ENCODE data around the gene RANBP17. TPM values are rescaled to one million over a fixed set of nuclear protein-coding genes. Genes with fewer than 3 reads are reported as not detected.

Gene RANBP17
- total RNA-seq, 1 donor from 2014 or later = 15.7 TPM

DNA sequence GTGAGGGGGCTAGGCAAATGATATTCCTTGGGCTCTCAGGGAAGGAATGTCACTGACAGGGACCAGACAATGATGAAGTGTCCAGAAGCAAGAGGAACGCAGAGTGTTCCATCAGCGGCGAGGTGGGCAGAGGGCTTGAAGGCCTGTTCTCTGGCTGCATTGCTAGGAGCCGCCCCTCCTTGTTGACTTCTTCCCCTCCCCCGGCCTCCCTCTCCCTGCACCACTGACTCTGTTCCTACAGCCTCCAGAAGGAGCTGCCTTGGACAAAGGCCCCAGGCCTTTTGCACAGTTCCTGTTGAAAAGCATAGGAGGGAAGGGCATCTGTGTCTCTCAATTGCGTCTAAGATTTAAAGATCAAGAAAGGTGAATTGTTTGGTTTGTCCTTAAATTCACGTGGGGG is 459.6 kb downstream of the RANBP17 start:
- no peak for DNase-seq (ENCODE audit: extremely low spot score, unreplicated experiment)
- TF ChIP-seq, protein P1, sequence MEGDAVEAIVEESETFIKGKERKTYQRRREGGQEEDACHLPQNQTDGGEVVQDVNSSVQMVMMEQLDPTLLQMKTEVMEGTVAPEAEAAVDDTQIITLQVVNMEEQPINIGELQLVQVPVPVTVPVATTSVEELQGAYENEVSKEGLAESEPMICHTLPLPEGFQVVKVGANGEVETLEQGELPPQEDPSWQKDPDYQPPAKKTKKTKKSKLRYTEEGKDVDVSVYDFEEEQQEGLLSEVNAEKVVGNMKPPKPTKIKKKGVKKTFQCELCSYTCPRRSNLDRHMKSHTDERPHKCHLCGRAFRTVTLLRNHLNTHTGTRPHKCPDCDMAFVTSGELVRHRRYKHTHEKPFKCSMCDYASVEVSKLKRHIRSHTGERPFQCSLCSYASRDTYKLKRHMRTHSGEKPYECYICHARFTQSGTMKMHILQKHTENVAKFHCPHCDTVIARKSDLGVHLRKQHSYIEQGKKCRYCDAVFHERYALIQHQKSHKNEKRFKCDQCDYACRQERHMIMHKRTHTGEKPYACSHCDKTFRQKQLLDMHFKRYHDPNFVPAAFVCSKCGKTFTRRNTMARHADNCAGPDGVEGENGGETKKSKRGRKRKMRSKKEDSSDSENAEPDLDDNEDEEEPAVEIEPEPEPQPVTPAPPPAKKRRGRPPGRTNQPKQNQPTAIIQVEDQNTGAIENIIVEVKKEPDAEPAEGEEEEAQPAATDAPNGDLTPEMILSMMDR (IDR thresholded peaks at IDR 0.05) = no peak
- Mint-ChIP-seq H3K4me1 (ENCODE audit: unreplicated experiment) (peaks cover 7% of the 10 kb centered on the region), H3K27ac (ENCODE audit: unreplicated experiment) (no peak overlapping the region), H3K9me3 (ENCODE audit: unreplicated experiment) (no peaks in the 10 kb centered on the region), H3K36me3 (ENCODE audit: unreplicated experiment) (no peaks in the 10 kb centered on the region), H3K27me3 (ENCODE audit: unreplicated experiment) (peaks cover 92% of the 10 kb centered on the region), H3K4me3 (ENCODE audit: unreplicated experiment) (no peak overlapping the region)

DNA sequence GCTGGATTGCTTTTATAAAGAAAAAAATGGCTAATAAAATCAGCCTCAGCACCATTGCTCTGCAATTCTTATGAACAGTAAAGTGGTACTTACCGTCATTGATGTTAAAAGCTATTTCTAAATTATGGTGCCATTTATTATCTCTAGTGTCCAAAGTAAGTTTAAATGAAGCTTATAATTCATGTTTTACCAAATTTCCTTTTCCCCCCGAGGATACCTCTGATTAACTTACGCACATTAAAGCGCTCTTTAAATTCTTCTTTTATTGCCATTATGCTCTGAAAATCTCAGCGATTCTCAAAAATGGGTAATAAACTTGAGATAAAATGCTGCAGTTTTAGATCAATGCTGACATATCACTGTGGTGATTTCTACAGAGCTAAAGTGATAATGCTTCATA is 460.7 kb downstream of the RANBP17 start:
- Mint-ChIP-seq H3K36me3 (ENCODE audit: unreplicated experiment) (no peaks in the 10 kb centered on the region), H3K27me3 (ENCODE audit: unreplicated experiment) (peaks cover 88% of the 10 kb centered on the region)
- TF ChIP-seq, protein P1 (IDR thresholded peaks at IDR 0.05) = no peak

DNA sequence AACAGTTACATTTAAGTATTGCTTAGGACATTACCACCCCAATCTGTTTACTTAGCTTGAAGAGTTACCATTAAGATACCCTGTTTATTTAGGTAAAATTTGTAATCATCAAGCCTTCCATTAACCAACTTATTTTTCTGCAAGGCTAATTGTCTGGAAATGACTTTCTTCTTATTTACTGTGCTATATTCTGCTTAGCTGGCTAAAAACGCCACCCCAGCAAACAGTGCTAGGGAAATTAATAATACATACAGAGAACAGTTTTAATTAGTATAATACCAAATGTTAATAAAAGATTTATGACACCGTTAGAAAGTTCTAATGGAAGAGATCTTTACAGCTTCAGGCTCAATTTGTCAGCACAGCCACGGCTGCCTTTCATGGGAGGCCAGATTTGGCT is 461.2 kb downstream of the RANBP17 start:
- TF ChIP-seq, protein P1 (IDR thresholded peaks at IDR 0.05) = no peak
- no peak overlapping the region for H3K27ac Mint-ChIP-seq (ENCODE audit: unreplicated experiment)
- H3K27me3 Mint-ChIP-seq (ENCODE audit: unreplicated experiment) = peaks cover 88% of the 10 kb centered on the region

More for the DNA sequence above, 460.7 kb downstream of the RANBP17 start:
- DNase-seq (ENCODE audit: extremely low spot score, unreplicated experiment) = no peak
- H3K9me3 Mint-ChIP-seq (ENCODE audit: unreplicated experiment) = no peaks in the 10 kb centered on the region
- H3K27ac Mint-ChIP-seq (ENCODE audit: unreplicated experiment) = no peak overlapping the region
- no peak overlapping the region for H3K4me3 Mint-ChIP-seq (ENCODE audit: unreplicated experiment)
- H3K4me1 Mint-ChIP-seq (ENCODE audit: unreplicated experiment) = peaks cover 5% of the 10 kb centered on the region

DNA sequence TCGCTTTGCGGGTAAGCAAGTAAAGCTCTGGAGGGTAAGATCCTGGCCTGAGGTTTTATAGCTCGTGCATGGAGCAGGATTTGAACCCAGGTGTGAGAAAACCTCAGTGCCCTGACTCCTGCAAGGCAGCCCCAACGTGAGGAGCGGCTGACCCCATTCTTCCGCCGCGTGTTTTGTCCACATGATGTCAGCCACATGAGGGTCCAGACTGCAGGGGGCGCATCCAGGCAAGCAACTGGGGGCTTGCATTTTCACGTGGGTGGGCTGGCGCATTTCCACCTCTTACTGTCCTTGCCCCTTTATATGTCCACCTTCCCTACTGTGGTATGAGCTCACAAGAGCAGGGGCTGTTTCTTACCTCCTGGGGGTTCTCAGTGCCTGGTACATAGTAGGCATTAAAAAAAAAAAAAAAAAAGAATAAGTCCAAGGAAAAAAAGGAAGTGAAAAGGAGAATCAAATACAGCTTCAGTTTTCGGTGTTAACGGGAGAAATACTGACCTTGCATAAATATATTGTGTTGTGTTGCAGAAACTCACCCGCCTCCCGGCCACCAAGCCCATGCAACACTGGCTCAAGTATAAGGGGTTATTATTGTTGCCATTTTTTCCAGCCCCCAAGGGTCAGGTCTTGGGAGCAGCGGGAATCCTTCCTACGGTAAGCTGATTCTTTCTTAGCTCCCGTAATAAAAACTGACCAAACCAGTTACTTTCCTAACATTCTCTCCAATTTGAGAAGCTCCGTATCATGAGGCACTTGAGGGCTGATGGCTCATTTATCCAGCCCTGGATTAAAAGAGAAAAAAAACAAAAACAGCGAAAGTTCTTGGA is 462.2 kb downstream of the RANBP17 start:
- DNase-seq (ENCODE audit: extremely low spot score, unreplicated experiment) = no peak
- H3K9me3 Mint-ChIP-seq (ENCODE audit: unreplicated experiment) = no peaks in the 10 kb centered on the region
- no peak overlapping the region for H3K27ac Mint-ChIP-seq (ENCODE audit: unreplicated experiment)
- H3K36me3 Mint-ChIP-seq (ENCODE audit: unreplicated experiment) = no peaks in the 10 kb centered on the region
- peaks cover 88% of the 10 kb centered on the region for H3K27me3 Mint-ChIP-seq (ENCODE audit: unreplicated experiment)
- peaks cover 5% of the 10 kb centered on the region for H3K4me1 Mint-ChIP-seq (ENCODE audit: unreplicated experiment)
- H3K4me3 Mint-ChIP-seq (ENCODE audit: unreplicated experiment) = no peak overlapping the region
- TF ChIP-seq, protein P1 (IDR thresholded peaks at IDR 0.05) = no peak

More for the DNA sequence above, 461.2 kb downstream of the RANBP17 start:
- H3K9me3 Mint-ChIP-seq (ENCODE audit: unreplicated experiment) = no peaks in the 10 kb centered on the region
- DNase-seq (ENCODE audit: extremely low spot score, unreplicated experiment) = no peak
- H3K4me1 Mint-ChIP-seq (ENCODE audit: unreplicated experiment) = peaks cover 5% of the 10 kb centered on the region
- no peak overlapping the region for H3K4me3 Mint-ChIP-seq (ENCODE audit: unreplicated experiment)
- no peaks in the 10 kb centered on the region for H3K36me3 Mint-ChIP-seq (ENCODE audit: unreplicated experiment)

DNA sequence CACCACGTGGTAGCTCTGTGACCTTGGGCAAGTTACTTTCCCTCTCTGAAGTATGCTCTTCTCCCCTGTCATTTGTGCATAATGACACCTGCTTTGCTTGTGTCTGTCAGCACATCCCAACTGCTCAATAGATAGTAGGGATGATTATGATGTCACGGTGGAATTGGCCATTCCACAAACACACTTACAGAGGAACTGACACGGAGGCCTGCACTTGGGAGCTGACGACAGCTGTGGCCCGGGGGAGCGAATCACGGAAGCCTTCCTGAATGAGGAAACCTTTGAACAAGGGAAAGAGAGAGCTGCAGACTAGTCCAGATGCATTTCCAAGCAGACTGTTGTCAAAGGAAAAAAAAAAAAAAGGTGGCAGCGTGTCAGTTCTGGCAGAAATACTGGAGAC is 468.2 kb downstream of the RANBP17 start:
- H3K27ac Mint-ChIP-seq (ENCODE audit: unreplicated experiment) = no peak overlapping the region
- no peaks in the 10 kb centered on the region for H3K36me3 Mint-ChIP-seq (ENCODE audit: unreplicated experiment)
- peaks cover 77% of the 10 kb centered on the region for H3K27me3 Mint-ChIP-seq (ENCODE audit: unreplicated experiment)
- TF ChIP-seq, protein P1 (IDR thresholded peaks at IDR 0.05) = no peak
- H3K4me3 Mint-ChIP-seq (ENCODE audit: unreplicated experiment) = no peak overlapping the region
- DNase-seq (ENCODE audit: extremely low spot score, unreplicated experiment) = no peak
- no peaks in the 10 kb centered on the region for H3K4me1 Mint-ChIP-seq (ENCODE audit: unreplicated experiment)
- no peaks in the 10 kb centered on the region for H3K9me3 Mint-ChIP-seq (ENCODE audit: unreplicated experiment)

Data from osteocyte (in vitro differentiated cells).